B cell (primary cell): ENCODE data around the gene UTP4.

Source experiments
- CTCF ChIP-seq: fragments of 200-600 bp; IDR thresholded peaks from one replicate; pipeline ENCODE4 v1.8.0; 2022; ENCODE audit warnings: antibody characterized with exemption, mild to moderate bottlenecking
- EZH2 ChIP-seq: IDR thresholded peaks from 2 replicates; pipeline ENCODE4 v1.6.1; 2012; ENCODE audit warnings: borderline replicate concordance, low read depth, mild to moderate bottlenecking, moderate library complexity, low read length; ENCODE audit not compliant: insufficient read depth, poor library complexity, severe bottlenecking

DNA sequence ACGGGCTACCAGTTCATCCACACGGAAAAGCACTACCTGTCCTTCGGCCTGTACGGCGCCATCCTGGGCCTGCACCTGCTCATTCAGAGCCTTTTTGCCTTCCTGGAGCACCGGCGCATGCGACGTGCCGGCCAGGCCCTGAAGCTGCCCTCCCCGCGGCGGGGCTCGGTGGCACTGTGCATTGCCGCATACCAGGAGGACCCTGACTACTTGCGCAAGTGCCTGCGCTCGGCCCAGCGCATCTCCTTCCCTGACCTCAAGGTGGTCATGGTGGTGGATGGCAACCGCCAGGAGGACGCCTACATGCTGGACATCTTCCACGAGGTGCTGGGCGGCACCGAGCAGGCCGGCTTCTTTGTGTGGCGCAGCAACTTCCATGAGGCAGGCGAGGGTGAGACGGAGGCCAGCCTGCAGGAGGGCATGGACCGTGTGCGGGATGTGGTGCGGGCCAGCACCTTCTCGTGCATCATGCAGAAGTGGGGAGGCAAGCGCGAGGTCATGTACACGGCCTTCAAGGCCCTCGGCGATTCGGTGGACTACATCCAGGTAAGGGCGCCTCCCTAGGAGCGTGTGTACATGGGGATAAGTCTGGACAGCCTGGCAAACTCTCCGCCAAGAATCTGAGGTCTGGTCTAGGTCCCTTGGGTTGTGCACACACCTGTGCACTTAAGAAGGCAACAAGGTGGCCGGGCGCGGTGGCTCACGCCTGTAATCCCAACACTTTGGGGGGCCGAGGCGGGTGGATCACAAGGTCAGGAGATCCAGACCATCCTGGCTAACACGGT lies 22.8 kb upstream of the UTP4 start:
- TF ChIP-seq CTCF (no peak), EZH2 (no peak)
